HepG2 (cell line): Measurements from ENCODE around the gene BRAF. TPM values are rescaled to one million over a fixed set of nuclear protein-coding genes. Genes with fewer than 3 reads are reported as not detected.

Experiments used
- DRAP1 ChIP-seq: IDR thresholded peaks from 2 replicates; pipeline ENCODE4 v1.6.1; 2016; ENCODE audit warnings: missing genetic modification reagents, missing compliant biosample characterization
- GPBP1L1 ChIP-seq: sonication (generic); formaldehyde crosslinking; IDR thresholded peaks from 2 replicates; pipeline ENCODE4 v1.5.0; 2020; ENCODE audit warnings: mild to moderate bottlenecking, missing genetic modification reagents
- GTF3A ChIP-seq: sonication (generic); formaldehyde crosslinking; conservative IDR thresholded peaks from 2 replicates; pipeline ENCODE4 v1.4.0; 2020; ENCODE audit warnings: mild to moderate bottlenecking, missing genetic modification reagents
- LRRFIP1 ChIP-seq: sonication (generic); formaldehyde crosslinking; conservative IDR thresholded peaks from 2 replicates; pipeline ENCODE4 v1.4.0; 2020; ENCODE audit warnings: missing genetic modification reagents
- MIXL1 ChIP-seq: IDR thresholded peaks from 2 replicates; pipeline ENCODE4 v1.6.1; 2016
- MTA1 ChIP-seq: sonication (generic); formaldehyde crosslinking; IDR thresholded peaks from 2 replicates; pipeline ENCODE4 v1.4.0; 2020; ENCODE audit warnings: missing genetic modification reagents, mild to moderate bottlenecking, borderline replicate concordance
- NPAS2 ChIP-seq: sonication (generic); formaldehyde crosslinking; IDR thresholded peaks from 2 replicates; pipeline ENCODE4 v1.8.0; 2022; ENCODE audit warnings: mild to moderate bottlenecking, missing genetic modification reagents, borderline replicate concordance
- RNF219 ChIP-seq: sonication (generic); formaldehyde crosslinking; IDR thresholded peaks from 2 replicates; pipeline ENCODE4 v1.5.0; 2020; ENCODE audit warnings: mild to moderate bottlenecking, missing genetic modification reagents
- SKI ChIP-seq: fragments of 450-650 bp; IDR thresholded peaks from one replicate; pipeline ENCODE4 v1.6.1; 2018; ENCODE audit warnings: mild to moderate bottlenecking; ENCODE audit not compliant: partially characterized antibody
- STAG1 ChIP-seq: sonication (generic); formaldehyde crosslinking; IDR thresholded peaks from 2 replicates; pipeline ENCODE4 v1.4.0; 2020; ENCODE audit warnings: missing genetic modification reagents
- TAF1 ChIP-seq: sonication (generic); formaldehyde crosslinking; IDR thresholded peaks from 2 replicates; pipeline ENCODE4 v1.4.0; 2020; ENCODE audit warnings: missing genetic modification reagents
- ZFP82 ChIP-seq: sonication (generic); formaldehyde crosslinking; IDR thresholded peaks from 2 replicates; pipeline ENCODE4 v1.5.1; 2020; ENCODE audit warnings: mild to moderate bottlenecking, missing genetic modification reagents, borderline replicate concordance
- ZMYM2 ChIP-seq: sonication (generic); formaldehyde crosslinking; IDR thresholded peaks from 2 replicates; pipeline ENCODE4 v1.8.0; 2022; ENCODE audit warnings: mild to moderate bottlenecking, missing genetic modification reagents
- ZNF337 ChIP-seq: sonication (generic); formaldehyde crosslinking; IDR thresholded peaks from 2 replicates; pipeline ENCODE4 v1.5.1; 2020; ENCODE audit warnings: missing genetic modification reagents, low read depth, mild to moderate bottlenecking, borderline replicate concordance
- ZNF33B ChIP-seq: sonication (generic); formaldehyde crosslinking; IDR thresholded peaks from 2 replicates; pipeline ENCODE4 v1.5.1; 2020; ENCODE audit warnings: mild to moderate bottlenecking, missing genetic modification reagents
- ZNF34 ChIP-seq: sonication (generic); formaldehyde crosslinking; IDR thresholded peaks from 2 replicates; pipeline ENCODE4 v1.4.0; 2020; ENCODE audit warnings: mild to moderate bottlenecking, missing genetic modification reagents, borderline replicate concordance
- ZNF354B ChIP-seq: sonication (generic); formaldehyde crosslinking; IDR thresholded peaks from 2 replicates; pipeline ENCODE4 v1.8.0; 2022; ENCODE audit warnings: mild to moderate bottlenecking, missing genetic modification reagents
- ZNF710 ChIP-seq: sonication (generic); formaldehyde crosslinking; IDR thresholded peaks from 2 replicates; pipeline ENCODE4 v1.5.0; 2020; ENCODE audit warnings: mild to moderate bottlenecking, missing genetic modification reagents, borderline replicate concordance
- ZNF879 ChIP-seq: sonication (generic); formaldehyde crosslinking; IDR thresholded peaks from 2 replicates; pipeline ENCODE4 v1.8.1; 2023; ENCODE audit warnings: missing genetic modification reagents
- ZNF883 ChIP-seq: sonication (generic); formaldehyde crosslinking; IDR thresholded peaks from 2 replicates; pipeline ENCODE4 v1.5.1; 2020; ENCODE audit warnings: mild to moderate bottlenecking, missing genetic modification reagents; ENCODE audit errors: not compliant biosample characterization
- polyA plus RNA-seq, 8 experiments: library from polyadenylated mRNA; depleted of rRNA in 3 of 8; stranded (reverse) in 7 of 8; unstranded in 1 of 8; fragments of >200 nt; fragmentation: Illumina TruSeq in 4 of 8; extraction: Trizol in 4 of 8; gene quantifications; 2 replicates each; pipeline versions ENCODE4 v1.2.1 to v1.2.3, GENCODE V29; 2011 to 2016; ENCODE audit warnings: low read depth in 4 of 8, missing spikeins in 1 of 8, mixed read lengths in 1 of 8; ENCODE audit not compliant: insufficient read depth in 1 of 8
- total RNA-seq, 5 experiments: library from RNA; depleted of rRNA; stranded (reverse); fragments of >200 nt; fragmentation: Illumina TruSeq; extraction: Trizol; gene quantifications; 2 replicates each; pipeline ENCODE4 v1.2.3, GENCODE V29; 2016; ENCODE audit warnings: low read depth in 1 of 5

BRAF gene
- total and polyA plus RNA-seq, 2 of the 13 experiments (the other 11 are each of a cell fraction or from before 2014, with no cell fraction given) = 12.5 to 13.4 TPM

GRCh38 chr7:140924821-140925421 is at the start of gene BRAF (continued):
- TF ChIP-seq ZNF337 (no peak), ZNF883 (no peak), MTA1 (CRISPR knock-in tag) (no peak; the same call in 1 of the 2 replicates), ZNF879 (CRISPR knock-in tag) (no peak), GPBP1L1 (no peak), ZFP82 (no peak), TAF1 (peak; percentile 3; the same call in 1 of the 2 replicates), ZNF33B (CRISPR knock-in tag) (no peak), NPAS2 (CRISPR knock-in tag) (no peak), ZNF34 (CRISPR knock-in tag) (no peak), ZNF710 (CRISPR knock-in tag) (no peak), GTF3A (CRISPR knock-in tag) (no peak), STAG1 (CRISPR knock-in tag) (peak; percentile 4; the same call in 1 of the 2 replicates), ZNF354B (no peak), MIXL1 (CRISPR knock-in tag) (no peak), DRAP1 (no peak), ZMYM2 (CRISPR knock-in tag) (peak; percentile 84), LRRFIP1 (CRISPR knock-in tag) (no peak), RNF219 (CRISPR knock-in tag) (no peak), SKI (peak; percentile 40)
